CD4-positive, alpha-beta T cell treated with Interleukin-1 beta for 1 hour (primary cell): ENCODE results near the gene SPNS2.

Source experiments
- DNase-seq, 2 donors: peaks; one replicate each; pipeline ENCODE4 v3.0.0-alpha.2; 2020 to 2022

SPNS2 gene

DNA sequence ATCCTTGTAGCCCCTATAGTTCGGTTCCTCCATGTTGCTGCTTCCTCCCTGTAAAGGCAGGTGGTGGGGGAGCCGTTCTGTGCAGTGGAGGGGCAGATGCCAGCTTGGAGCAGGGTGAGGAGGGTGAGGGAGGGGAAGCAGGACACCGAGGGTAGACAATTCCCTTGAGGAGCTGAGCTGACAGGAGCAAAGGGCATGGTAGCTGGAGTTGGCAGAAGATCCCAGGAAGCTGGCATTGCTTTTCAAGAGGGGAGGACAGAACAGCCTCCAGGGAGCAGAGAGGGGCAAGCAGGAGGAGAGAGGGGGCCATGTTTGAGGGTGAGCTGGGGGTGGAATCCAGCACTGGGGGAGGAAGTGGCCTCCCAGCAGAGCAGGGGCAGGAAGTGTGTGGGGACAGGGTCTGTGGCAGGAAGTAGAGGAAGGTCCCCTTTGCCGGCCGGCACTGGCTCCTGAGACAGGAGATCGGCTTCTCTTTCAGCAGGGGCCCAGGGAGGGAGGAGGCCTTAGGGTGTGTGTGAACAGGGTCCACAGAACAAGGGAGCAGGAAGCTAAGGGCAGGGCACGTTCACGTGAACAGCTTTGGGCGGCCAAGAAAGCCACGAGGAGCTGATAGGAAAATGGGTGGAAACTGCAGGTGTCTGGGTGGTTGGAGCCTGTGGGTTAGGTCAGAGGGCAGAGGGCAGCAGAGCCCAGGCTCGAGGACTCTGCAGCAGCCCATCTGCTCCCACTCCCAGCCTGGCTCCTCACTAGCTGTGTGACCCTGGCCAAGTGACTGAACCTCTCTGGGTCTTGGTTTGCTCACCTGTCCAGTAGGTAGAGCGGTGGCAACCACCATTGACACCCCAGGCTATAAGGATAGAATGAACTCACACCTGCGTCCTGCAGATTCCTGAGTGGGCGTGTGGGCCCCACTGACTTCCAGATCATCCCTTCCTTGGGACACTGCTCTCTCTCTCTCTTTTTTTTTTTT, 17.5 kb upstream of the SPNS2 start:
- peak; percentile 8 to 40 for DNase-seq

- DNase-seq: no peak
Measured at GRCh38 chr17:4482338-4483011, 16.2 kb upstream of the SPNS2 start.

DNA sequence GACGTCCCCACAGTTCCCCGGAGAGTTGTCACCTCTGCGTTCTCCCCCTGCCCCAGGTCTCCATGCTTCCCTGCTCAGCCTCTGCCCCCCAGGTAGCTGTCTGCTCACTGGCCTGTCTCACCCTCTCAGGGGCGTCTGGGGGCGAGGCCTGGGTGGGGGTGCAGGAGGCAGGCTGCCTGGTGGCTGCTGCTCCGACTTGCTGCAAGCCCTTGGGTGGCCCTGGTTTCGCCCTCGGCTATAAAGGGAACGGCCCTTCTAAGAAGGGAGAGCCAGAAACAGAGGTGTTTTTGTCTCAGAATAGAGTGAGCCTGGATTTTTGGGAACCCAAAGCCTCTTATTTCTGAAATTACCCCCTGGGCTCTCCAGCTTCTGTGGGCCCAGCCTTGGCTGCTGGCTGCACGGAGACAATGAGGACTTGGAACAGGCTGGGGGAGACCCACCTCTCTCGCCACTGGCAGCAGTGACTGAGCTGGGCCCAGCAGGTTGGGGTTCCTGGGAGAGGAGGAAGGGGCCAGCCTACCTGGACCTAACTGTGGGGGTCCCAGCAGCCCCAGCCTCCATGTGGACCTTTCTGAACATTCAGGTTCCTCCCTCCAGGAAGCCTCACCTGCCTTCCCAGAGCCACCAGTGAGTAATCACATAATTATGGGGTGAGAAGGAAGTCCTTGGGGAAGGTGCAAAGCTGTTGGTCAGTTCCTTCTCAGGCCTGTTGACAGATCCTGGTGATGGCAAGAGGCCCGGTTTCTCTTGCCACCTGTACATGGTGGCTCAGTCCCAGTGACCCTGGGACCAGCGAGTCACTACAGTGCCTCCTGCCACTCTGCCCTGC, 15.5 kb upstream of the SPNS2 start:
- no peak for DNase-seq

GRCh38 chr17:4485676-4486646, 12.7 kb upstream of the SPNS2 start:
- DNase-seq: peak; percentile 40 to 44

- no peak for DNase-seq
Measured at GRCh38 chr17:4487296-4487695, 11.4 kb upstream of the SPNS2 start.

DNA sequence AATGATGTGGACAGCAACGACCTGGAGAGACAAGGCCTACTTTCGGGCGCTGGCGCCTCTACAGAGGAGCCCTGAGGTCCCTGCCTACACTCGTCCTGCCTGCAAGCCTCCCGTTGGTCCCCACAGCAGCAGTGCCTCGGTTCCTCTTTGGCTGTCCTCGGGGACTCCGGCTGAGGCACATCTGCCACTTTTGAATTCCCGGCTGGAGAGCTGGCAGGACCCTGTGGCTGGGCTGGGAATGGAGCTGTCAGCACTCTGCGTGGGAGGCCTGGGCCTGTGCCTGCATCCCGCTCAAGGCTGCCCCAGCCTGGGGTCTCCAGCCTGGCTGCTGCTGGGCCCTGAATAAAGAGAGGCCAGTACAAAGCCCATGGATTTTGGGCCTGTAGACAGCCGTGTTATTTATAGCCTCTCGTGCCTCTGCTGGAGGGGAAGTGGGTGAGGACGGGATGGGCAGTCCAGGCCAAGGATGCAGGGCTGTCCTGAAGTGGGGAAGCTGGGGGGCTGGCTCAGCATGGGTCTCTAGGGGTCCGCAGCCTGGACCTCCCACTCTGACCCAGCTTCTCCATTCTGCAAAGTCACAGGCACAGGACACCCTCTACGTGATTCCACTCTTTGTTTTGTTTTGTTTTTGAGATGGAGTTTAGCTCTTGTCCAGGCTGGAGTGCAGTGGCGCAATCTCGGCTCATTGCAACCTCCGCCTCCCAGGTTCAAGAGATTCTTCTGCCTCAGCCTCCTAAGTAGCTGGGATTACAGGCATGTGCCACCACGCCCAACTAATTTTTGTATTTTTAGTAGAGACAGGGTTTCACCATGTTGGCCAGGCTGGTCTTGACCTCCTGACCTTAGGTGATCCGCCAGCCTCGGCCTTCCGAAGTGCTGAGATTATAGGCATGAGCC, 10.6 kb upstream of the SPNS2 start:
- no peak for DNase-seq

DNA sequence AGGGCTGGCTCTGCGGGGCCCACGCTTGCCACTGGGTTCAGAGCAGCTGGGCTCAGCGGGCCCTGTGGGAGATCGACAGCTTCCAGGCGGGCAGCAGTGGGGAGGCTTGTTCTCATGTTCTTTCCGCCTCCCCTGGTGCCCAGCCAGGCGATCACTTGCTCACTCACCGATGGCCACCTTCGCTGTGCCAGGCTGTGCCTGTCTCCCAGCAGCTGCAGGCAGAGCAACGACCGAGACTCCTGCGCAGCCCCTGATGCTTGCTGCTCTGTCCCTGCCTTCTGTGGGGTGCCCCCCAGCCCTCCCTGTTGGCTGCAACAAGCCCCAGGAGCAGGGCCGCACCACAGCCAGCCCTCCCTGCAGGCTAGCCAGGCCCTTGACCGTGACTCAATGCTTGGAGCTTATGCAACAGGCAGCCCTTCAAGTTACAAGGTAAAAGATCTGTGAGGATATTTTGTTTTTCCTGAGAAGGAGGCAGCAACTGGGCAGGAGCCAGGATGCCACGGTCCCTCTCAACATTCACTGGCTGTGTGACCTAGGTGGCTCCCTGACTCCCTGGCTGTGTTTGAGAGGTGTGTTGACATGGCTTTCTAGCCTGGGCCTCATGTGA, 9.6 kb upstream of the SPNS2 start:
- DNase-seq: no peak

- no peak for DNase-seq
Measured at GRCh38 chr17:4490109-4490591, 8.5 kb upstream of the SPNS2 start.

DNA sequence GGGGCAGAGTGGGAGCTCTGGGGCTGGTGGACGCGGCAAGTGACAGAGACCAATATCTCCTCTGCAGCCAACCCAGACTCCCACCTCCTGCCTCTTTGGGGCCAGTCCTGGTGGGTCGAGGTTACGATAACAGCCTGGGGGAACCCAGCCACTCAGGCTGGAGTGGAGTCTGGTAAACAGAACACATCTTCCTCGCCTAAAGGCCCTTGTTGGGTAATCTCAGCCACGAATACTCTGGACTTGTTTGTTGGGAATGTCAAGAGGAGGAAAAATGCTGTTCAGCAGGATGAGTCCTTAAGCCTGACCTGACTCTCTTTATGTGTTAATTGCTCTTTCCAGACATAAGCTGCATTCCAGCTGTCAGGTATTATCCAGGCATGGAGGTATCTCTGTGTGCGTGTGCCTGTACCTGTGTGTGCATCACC, 8.0 kb upstream of the SPNS2 start:
- DNase-seq: no peak

GRCh38 chr17:4492721-4493561, 5.7 kb upstream of the SPNS2 start:
- peak in 1 of 2 donors; percentile 21 for DNase-seq

- DNase-seq: no peak
Measured at GRCh38 chr17:4497101-4497824, 1.4 kb upstream of the SPNS2 start.

DNA sequence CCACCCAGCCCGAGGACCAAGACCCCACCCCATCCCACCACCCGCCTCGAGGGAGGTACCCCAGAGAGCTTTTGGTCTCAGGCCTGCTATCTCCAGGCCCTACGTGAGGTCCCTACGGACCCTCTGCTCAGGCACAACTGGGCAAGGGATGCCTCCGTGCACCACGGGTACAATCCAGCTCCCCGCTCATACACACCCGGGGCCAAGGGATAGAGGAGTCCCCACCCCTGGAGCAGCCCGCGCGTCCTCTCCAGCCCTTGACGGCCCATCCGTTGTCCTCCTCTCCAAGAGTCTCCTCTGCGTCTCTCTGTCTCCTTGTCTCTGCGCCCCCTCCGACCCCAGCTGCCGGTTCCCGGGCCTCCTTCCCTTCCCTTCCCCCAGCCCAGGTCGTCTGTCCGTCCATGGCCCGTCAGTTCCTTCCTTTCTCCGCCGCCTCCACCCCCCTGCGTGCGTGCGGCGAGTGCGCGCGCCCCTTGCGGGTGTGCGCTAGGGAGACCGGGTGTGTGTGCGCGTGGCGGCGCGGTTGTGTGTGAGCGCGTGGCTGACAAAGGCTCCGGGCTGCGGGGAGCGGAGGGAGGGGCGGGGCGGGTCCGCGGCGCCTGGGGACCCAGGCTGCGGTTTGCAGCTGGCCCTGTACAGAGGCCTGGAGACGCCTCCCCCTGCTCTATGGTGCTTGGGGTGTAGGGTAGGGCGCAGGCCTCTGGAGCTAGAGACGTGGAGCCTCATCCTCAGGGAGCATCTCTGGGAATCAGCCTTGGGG, 930 bp downstream of the SPNS2 start:
- DNase-seq: peak; percentile 15 to 43

DNA sequence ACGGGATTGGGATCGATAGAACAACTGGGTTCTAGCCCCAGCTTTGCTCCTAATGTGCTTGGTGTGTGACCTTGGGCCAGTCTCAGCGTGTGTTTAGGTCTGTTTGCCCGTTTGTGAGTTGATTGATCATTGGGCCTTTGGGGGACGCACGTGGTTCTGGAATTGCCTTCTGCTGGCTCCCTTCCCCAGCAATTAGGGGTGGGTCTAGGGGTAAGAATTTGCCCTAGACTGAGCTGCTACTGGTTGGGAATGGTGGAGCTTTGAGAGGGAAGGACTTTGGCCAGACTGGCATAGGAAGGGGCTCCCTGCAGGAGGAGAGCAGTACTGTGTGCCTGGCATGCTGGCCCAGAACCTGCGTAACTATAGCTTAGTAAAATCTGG, 1.5 kb downstream of the SPNS2 start:
- DNase-seq: no peak

DNA sequence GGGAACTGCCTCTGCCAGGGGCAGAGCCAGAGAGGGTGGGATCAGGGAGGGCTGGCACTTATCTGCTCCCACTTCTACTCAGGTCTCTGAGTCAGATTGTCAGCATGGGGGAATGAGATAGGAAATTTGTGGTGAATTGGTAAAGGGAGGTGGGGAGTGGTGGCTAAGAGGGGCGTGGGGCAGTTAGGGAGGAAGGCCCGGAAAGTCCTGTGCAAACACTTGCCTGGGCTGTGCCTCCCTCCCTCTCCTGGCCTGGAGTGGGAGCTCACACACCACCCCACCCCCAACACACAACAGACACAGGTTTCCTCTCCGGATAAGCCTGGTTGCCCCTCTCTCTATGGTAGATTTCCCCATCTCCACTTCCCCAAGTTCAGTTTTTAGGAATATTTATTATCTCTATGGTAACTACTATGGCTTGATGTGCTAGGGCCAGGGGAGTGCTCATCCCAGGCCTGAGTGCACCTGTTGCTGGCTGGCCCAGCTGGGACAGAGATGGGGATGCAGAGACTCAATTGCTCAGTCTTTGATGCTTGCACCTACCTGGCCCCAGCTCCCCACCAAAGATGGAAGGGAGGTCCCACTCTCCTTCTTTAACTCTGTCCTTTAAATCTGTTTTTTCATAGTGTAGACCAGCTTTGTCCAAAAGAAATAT, 2.7 kb downstream of the SPNS2 start:
- DNase-seq: no peak

- no peak for DNase-seq
Measured at GRCh38 chr17:4502466-4503154, 3.9 kb downstream of the SPNS2 start.

- DNase-seq: no peak
Measured at GRCh38 chr17:4503283-4504025, 4.8 kb downstream of the SPNS2 start.
